HG03039 (cell line): ENCODE measurements around the gene PLLP.

Source experiments
- ATAC-seq: cut with Tn5 transposase; IDR thresholded peaks from one replicate; pipeline ENCODE4 v1.9.1; 2021; ENCODE audit warnings: mild to moderate bottlenecking, moderate library complexity; ENCODE audit not compliant: unreplicated experiment

The PLLP gene

GRCh38 chr16:57284209-57284951, at the start of gene PLLP:
Gene PLLP (minus strand): TSS chr16:57284672. CDS start chr16:57284540, 132 bp downstream.
- no peak for ATAC-seq

GRCh38 chr16:57333402-57333801, 48.9 kb upstream of the PLLP start:
- ATAC-seq: no peak

DNA sequence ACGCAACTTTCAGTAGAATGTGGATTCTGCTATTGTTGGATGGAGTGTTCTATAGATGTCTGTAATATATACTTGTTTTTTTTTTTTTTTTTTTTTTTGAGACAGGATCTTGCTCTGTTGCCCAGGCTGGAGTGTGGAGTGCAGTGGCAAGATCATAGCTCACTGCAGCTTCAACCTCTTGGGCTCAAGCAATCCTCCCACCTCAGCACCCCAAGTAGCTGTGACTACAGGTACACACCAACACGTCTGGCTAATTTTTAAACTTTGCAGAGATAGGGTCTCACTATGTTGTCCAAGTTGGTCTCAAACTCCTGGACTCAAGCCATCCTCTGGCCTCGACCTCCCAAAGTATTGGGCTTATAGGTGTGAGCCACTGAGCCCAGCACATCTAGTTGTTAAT, 46.9 kb upstream of the PLLP start:
- no peak for ATAC-seq

GRCh38 chr16:57329718-57330327, 45.4 kb upstream of the PLLP start:
- ATAC-seq: no peak

DNA sequence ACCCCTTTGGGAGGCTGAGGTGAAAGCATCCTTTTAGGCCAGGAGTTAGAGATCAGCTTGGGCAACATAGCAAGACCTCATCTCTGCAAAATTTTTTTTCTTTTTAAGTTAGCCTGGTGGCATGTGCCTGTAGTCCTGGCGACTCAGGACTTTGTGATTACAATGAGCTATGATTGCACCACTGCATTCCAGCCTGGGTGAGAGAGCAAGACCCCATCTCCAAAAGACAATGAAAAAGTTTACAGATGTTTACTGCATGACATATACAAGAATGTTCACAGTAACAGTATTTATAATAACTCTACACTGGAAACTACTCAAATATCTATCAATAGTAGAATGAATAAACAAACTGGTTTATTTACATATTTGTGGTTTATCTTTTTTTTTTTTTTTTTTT, 41.0 kb upstream of the PLLP start:
- no peak for ATAC-seq

- ATAC-seq: no peak
Observed at GRCh38 chr16:57324749-57325148, 40.3 kb upstream of the PLLP start.

GRCh38 chr16:57319646-57320045, 35.2 kb upstream of the PLLP start:
- no peak for ATAC-seq

- no peak for ATAC-seq
Observed at GRCh38 chr16:57318240-57318970, 33.9 kb upstream of the PLLP start.

DNA sequence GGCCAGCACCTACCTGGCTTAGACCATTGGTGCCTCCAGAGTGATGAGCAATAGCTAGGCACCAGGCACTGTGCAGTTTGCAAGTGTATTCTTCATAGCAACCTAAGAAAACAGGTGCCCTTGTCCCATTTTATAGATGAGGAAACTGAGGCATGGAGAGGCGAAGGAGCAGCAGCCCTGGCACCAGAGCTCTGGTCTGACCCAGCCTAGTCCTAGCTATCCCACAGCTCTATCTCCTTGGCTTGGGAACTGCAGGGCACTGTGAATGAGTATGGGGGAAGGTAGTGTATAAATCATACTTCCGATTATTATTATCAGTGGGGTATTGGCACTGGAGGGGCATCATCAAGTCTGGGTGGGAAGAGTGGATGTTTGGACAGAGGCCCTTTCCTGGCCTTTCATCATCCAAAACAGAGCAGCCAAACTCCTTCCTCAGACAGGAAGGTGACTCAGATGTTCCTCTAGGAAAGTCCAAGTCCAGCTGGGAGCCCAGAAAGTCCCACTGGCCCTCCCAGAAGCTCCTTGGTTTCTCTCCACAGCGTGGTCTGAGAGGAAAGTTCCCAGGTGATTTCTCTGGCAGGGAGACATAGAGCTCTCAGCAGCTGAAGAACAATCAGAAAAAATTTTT, 32.0 kb upstream of the PLLP start:
- no peak for ATAC-seq

GRCh38 chr16:57315416-57315815, 30.9 kb upstream of the PLLP start:
- no peak for ATAC-seq

DNA sequence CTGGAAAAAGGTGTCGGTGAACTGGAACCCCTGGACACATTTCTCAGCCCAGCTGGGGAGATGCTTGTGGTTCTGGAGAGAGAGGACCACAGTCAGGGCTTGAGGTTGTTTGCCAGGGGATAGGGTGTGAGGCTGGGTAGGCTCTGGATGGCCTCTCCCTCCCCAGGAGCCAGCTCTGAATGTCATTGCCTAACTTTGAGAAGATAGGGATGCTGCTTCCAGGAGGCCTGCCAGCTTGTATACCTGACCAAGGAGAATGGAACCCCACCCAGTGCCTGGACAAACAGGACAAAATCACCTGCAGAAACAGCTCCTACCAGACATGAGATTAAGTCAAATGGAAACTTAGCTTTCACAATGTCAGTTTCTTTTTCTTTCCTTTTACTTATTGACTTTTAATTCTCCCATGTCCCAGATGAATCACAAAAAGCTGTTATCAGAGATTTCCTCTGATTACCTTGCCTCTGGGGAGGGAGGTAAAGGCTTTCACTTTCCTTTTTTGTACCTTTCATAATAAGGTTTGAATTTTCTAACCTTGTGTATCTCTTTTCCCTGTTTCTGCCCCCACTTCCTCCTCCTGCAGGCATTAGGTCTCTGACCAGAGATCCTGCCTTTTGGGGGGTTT, 29.8 kb upstream of the PLLP start:
- no peak for ATAC-seq

GRCh38 chr16:57313509-57313908, 29.0 kb upstream of the PLLP start:
- ATAC-seq: no peak

- ATAC-seq: no peak
Observed at GRCh38 chr16:57310801-57311200, 26.3 kb upstream of the PLLP start.

GRCh38 chr16:57308041-57308440, 23.6 kb upstream of the PLLP start:
- no peak for ATAC-seq

DNA sequence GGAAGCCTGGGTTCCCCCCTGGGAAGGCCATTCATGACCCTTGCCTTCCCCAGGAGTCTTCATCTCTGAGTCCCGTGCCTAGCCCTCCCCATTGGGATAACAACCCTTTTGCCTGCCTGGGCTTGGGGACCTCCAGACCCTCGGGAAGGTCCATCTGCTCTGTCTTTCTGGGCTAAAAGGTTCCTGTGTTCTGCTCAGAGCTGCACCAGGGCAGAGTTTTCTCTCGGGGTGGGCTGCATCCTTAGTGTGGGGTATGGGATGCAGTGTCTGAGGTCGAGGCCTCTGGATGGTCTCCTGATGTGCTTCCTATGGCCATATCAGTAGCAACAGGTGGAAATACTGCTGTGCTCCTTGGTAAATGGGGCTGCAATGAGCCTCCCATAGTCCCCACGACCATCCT, 22.9 kb upstream of the PLLP start:
- no peak for ATAC-seq

DNA sequence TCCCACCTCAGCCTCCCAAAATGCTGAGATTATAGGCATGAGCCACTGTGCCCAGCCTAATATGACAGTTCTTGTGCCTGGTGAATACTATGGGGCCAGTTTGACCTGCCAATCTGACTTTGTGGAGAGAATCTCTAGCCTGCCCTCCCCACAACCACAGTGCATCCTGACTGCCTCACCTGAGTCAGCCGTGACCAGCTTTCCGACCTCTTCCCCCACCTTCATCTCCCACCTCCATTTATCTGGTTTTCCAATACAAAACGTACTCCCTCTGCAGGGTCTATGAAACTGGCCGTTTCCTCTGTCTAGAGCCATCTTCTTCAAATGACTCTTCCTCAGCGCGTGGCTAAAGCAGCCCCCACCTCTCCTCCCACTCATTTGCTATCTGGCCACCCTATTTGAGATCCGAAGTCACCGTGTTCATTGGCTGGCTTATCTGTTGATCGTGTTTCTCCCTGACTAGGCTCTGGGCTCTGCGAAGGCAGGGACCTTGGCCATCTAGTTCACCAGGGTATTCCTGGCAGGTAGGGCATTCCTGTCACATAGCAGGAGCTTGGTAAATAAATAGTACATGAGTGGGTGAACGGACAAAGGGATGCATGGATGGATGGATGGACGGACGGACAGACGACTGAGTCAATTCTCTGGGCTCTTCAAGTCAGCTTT, 22.3 kb upstream of the PLLP start:
- no peak for ATAC-seq

- no peak for ATAC-seq
Observed at GRCh38 chr16:57305159-57305811, 20.8 kb upstream of the PLLP start.

GRCh38 chr16:57304169-57305061, 19.9 kb upstream of the PLLP start:
- ATAC-seq: no peak

DNA sequence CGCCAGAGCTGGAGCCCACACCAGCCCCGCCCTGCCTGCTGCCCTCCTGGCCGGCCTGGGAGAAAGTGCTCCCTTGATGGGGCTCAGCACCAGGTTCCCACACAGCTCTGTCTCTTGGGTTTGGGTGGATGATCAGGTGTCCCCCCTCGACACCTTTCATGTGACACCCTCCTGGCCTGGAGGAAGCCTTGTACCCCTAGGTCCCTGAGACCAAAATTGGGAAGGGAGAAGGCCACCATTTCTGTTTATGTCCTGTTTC, 19.4 kb upstream of the PLLP start:
- no peak for ATAC-seq
